ENCODE data around the gene CCDC33. TPM values are rescaled to one million over a fixed set of nuclear protein-coding genes. Genes with fewer than 3 reads are reported as not detected.

CCDC33 gene
- total and polyA plus RNA-seq, 2 experiments from 2014 or later, result 2.6 to 2.8 TPM

GRCh38 chr15:74251131-74251811, 15.1 kb downstream of the CCDC33 start:
- Mint-ChIP-seq H3K27me3 (ENCODE audit: insufficient read depth, low read depth, poor library complexity) (peaks cover 18% of the 10 kb centered on the region), H3K9me3 (no peaks in the 10 kb centered on the region), H3K4me1 (peaks cover 11% of the 10 kb centered on the region), H3K4me3 (no peak overlapping the region), H3K27ac (no peak overlapping the region), H3K36me3 (ENCODE audit: low read depth) (no peaks in the 10 kb centered on the region)
- Histone ChIP-seq H3K4me2 (no peak overlapping the region), H3K27me3 (ENCODE audit: insufficient read depth) (peaks cover 2% of the 10 kb centered on the region; the same call in 1 of the 2 replicates), H3K4me3 (no peak overlapping the region), H4K20me1 (replicated peaks; ENCODE audit: insufficient read depth) (no peaks in the 10 kb centered on the region), H3K4me1 (ENCODE audit: insufficient read depth) (peaks cover 4% of the 10 kb centered on the region; the same call in 1 of the 2 replicates), H3K36me3 (ENCODE audit: insufficient read depth) (no peaks in the 10 kb centered on the region), H2AFZ (no peak overlapping the region), H3F3A (replicated peaks; ENCODE audit: low read depth) (0 out of 2 replicates have a peak, but pooled peaks cover 3% of the 10 kb centered on the region), H3K9me2 (ENCODE audit: insufficient read depth) (no peaks in the 10 kb centered on the region), H3K79me2 (replicated peaks; ENCODE audit: insufficient read depth) (no peaks in the 10 kb centered on the region), H3K27ac (ENCODE audit: low read depth) (no peak overlapping the region)
- ATAC-seq, result no peak
- no peak for DNase-seq (ENCODE audit: low spot score)
- TF ChIP-seq ZNF462 (CRISPR knock-in tag; IDR thresholded peaks at IDR 0.05), result no peak
- TF ChIP-seq ZNF114 (CRISPR knock-in tag; IDR thresholded peaks at IDR 0.05), result no peak
- no peak for TF ChIP-seq EZH2phosphoT487 (IDR thresholded peaks at IDR 0.05; ENCODE audit: unreplicated experiment)
- TF ChIP-seq, protein P1, sequence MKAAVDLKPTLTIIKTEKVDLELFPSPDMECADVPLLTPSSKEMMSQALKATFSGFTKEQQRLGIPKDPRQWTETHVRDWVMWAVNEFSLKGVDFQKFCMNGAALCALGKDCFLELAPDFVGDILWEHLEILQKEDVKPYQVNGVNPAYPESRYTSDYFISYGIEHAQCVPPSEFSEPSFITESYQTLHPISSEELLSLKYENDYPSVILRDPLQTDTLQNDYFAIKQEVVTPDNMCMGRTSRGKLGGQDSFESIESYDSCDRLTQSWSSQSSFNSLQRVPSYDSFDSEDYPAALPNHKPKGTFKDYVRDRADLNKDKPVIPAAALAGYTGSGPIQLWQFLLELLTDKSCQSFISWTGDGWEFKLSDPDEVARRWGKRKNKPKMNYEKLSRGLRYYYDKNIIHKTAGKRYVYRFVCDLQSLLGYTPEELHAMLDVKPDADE (IDR thresholded peaks at IDR 0.05), result no peak
- no peak for TF ChIP-seq ZNF331 (CRISPR knock-in tag; IDR thresholded peaks at IDR 0.05; ENCODE audit: low read depth)
- no peak for TF ChIP-seq EZH2 (IDR thresholded peaks at IDR 0.05; ENCODE audit: low read depth, unreplicated experiment)
- TF ChIP-seq NANOG (IDR thresholded peaks at IDR 0.05; ENCODE audit: borderline replicate concordance), result no peak
- no peak for TF ChIP-seq STAT1 (IDR thresholded peaks at IDR 0.05; ENCODE audit: unreplicated experiment)
- TF ChIP-seq CTCF (conservative IDR thresholded peaks at IDR 0.05; ENCODE audit: low read depth in 2 of 2), result no peak
- TF ChIP-seq POLR2AphosphoS5 (IDR thresholded peaks at IDR 0.05; ENCODE audit: low read depth), result no peak
- TF ChIP-seq JUNB (IDR thresholded peaks at IDR 0.05; ENCODE audit: unreplicated experiment), result no peak
- no peak for TF ChIP-seq CREB1 (CRISPR knock-in tag; IDR thresholded peaks at IDR 0.05; ENCODE audit: low read depth)
- TF ChIP-seq REST (IDR thresholded peaks at IDR 0.05; ENCODE audit: unreplicated experiment), result no peak

Data from GM23338 (cell line).